LNCAP (cell line): ENCODE data around the gene CALN1.

ENCODE experiments used
- TF ChIP-seq, protein P1 (sequence below): fragments of 450-650 bp; IDR thresholded peaks from 2 replicates; pipeline ENCODE4 v1.5.1; 2017; ENCODE audit warnings: mild to moderate bottlenecking

The CALN1 gene

DNA sequence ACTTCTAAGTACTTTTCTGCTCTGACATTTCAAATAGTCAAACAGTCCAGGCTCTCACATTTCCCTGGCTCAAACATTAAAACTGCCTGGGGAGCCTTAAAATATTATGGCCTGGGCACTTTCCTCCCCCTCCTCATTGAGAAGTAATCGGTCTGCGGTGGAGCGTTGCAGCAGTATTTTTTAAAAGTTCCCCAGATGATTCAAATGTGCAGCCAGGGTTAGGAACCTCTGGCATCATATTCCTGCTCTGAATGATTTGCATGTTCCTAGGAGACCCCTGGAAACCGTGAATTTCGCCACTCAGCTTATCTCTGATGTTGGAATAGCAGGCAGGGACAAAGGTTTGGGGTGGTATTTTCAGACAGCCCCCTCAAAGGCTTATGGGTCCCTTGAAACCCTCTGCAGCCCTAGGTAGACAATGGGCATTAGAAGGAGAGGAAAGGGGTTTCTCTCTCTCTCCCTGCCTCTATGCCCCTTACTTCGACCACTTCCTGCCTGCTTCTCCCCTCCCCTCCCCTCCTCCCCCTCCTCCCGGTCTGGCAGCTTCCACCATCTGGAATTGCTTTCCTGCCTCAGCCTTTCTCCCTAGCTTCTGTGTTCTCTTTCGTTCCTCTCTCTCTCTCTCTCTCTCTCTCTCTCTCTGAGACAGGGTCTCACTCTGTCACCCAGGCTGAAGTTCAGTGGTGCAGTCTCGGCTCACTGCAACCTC is 658.0 kb downstream of the CALN1 start:
- TF ChIP-seq, protein P1, sequence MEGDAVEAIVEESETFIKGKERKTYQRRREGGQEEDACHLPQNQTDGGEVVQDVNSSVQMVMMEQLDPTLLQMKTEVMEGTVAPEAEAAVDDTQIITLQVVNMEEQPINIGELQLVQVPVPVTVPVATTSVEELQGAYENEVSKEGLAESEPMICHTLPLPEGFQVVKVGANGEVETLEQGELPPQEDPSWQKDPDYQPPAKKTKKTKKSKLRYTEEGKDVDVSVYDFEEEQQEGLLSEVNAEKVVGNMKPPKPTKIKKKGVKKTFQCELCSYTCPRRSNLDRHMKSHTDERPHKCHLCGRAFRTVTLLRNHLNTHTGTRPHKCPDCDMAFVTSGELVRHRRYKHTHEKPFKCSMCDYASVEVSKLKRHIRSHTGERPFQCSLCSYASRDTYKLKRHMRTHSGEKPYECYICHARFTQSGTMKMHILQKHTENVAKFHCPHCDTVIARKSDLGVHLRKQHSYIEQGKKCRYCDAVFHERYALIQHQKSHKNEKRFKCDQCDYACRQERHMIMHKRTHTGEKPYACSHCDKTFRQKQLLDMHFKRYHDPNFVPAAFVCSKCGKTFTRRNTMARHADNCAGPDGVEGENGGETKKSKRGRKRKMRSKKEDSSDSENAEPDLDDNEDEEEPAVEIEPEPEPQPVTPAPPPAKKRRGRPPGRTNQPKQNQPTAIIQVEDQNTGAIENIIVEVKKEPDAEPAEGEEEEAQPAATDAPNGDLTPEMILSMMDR, result no peak

DNA sequence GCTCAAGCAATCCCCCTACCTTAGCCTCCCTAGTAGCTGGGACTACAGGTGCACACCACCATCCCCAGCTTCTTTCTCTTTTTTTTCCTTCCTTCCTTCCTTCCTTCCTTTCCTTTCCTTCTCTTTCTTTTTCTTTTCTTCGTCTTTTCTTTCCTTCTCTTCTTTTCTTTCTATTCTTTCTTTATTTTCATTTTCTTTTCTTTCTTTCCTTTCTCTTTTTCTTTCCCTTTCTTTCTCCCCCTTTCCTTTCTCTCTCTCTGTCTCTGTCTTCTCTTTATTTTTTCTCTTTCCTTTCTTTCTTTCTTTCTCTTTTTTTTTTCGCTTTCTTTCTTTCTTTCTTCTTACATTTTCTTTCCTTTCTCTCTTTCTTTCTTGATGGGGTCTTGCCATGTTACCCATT is 658.9 kb downstream of the CALN1 start:
- TF ChIP-seq, protein P1, result no peak

DNA sequence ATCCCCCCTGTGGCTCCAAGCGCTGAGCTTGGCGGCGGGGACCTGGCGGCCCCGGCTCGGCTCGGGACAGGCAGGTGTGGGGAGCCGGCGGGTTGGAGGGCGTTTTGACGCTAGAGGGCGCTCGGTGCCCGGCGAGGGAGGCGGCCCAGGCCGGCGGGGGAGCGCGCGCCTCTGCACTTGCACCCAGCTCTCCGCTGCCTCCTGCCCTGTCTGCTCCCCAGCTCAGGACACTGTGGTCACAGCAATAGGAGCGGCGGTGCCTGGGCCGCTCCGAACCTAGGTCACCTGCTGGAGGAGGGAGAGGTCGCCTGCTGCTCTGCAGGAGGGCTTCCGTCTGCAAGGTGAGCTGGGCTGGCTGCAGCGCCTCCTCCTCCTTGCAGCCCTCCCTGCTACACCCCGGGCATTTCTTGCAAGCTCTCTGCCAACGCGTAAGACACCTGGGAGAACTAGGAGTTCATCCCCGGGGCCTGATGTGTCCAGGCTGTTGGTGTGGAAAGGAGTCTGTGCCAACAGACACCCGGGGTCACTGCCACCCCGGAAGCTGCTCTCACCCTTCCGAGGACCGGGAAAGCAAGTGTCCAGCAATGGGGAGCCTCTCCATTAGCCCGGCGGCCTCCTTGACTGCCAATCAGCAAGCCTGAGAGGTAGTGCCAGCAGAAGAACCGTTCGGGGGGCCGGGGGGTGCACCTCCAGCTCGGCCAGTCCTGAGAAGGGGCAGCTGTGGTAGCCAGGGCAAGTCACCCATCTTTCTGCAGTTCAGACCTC is 659.8 kb downstream of the CALN1 start:
- TF ChIP-seq, protein P1, result peak; percentile 82

DNA sequence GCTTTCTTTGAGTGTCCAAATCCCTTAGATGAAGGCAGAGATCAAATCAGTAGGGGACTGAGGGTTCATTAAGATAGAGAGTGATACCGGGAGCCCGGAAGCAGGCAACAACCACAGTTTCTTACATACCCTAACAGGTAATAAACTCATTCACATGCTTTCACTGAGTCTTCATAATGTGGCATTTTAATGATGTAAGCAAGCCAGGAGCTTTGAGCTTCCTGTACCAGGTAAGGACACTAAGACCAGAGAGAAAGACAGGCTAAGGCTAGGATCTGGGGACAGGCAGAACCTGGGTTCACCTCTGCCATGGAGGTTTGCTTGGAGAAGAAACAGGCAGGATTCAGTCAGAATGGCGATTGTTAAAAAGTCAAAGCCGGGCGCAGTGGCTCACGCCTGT is 661.8 kb downstream of the CALN1 start:
- TF ChIP-seq, protein P1, result no peak

DNA sequence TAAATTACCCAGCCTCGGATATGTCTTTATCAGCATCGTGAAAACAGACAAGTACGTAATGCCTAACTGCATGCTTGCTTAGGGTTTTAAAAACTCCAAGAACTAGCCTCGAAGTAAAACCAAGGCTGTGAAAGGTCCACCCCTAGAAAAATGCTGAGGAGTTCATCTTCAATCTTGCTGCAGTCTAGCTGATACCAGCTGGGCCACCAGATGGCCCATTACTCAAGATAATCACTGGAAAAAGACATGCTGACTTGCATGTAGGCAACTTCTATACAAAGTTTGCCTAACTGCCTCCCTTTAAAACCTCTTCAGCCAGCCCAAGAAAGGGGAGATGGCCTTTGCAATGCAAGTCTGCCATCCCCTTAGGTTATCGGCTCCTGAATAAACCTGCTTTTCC is 666.1 kb downstream of the CALN1 start:
- TF ChIP-seq, protein P1, result no peak

DNA sequence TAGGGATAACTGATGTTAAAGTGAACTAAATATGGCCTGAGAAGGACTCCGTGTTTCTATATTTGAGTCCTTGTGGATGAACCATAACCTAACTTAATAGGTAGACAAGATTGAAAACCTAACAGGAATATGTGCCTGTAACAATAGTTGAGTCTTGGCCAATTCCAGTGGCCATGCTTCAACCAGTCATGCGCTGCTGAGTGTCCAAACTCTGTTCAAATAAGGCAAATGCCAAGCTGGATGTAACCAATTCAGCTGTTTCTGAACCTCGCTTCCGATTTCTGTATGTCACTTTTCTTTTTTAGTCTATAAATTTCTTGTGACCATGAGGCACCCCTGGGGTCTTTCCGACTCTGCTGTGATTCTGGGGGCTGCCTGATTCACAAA is 672.0 kb downstream of the CALN1 start:
- TF ChIP-seq, protein P1, result no peak

DNA sequence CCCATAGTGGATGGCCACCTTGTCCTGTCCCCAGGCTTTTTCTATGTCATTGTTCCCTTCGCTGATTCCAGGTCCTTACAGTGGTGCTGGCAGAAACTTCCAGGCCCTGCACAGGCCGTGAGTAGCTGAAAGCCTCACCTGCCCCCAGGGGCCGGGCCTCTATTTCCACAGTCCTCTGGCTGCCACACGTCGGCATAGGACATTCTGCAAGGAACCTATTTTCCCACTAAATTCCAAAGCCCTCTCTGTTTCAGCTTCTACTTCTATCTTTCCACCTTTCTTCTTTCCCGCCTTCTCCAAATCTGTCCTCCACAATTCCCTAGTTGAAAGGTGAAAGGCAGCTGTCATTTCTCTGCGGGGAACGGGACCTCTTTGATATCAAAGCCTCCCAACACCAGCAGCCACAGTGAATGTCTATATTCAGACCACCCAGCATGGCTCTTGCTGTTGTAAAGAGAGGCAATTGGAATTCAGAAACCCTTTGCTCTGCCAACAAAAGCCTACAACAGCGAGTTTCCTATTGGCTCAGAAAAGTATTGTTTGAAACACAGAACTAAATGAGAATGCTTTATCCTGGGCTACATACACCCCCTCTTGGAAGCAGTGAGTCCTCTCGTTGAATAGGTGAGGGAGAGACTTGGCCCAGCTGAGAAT is 672.5 kb downstream of the CALN1 start:
- TF ChIP-seq, protein P1, result no peak
